Measurements from ENCODE around the gene OR5K4.

The OR5K4 gene, protein sequence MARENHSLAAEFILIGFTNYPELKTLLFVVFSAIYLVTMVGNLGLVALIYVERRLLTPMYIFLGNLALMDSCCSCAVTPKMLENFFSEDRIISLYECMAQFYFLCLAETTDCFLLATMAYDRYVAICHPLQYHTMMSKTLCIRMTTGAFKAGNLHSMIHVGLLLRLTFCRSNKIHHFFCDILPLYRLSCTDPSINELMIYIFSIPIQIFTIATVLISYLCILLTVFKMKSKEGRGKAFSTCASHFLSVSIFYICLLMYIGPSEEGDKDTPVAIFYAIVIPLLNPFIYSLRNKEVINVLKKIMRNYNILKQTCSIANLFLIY

DNA sequence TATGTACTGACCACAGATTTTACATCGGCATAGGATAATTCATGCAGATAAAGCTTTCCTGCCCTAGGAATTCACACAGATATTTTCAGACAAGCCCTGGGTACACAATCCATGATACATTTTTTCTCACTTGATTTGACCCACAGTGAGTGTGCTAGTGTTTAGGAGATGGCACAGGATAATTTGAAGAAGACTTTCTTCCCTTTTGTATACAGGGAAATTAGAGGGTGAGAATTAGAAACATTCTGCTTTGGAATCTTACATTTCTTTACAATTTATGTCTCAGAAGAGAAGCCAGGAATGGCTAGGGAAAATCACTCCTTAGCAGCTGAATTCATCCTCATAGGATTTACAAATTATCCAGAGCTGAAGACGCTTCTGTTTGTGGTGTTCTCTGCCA is at the start of gene OR5K4:
TSS of gene OR5K4 (plus strand) at position 301 of the 400 bp plus-strand sequence. CDS start at position 301, 0 bp downstream.
- Histone ChIP-seq H3K27ac (ENCODE audit: low read depth, low read length) (no peak within 1 kb of the TSS), H3K4me3 (ENCODE audit: low read depth in 1 of 2, low read length in 2 of 2) (no peak within 1 kb of the TSS), H3K4me1 (ENCODE audit: insufficient read depth, low read length) (no peaks in the 10 kb centered on the region), H3K36me3 (ENCODE audit: insufficient read depth, low read length) (no peaks in the 10 kb centered on the region), H3K27me3 (ENCODE audit: control insufficient read depth in 1 of 2, insufficient read depth in 2 of 2, low read length in 2 of 2) (no peaks in the 10 kb centered on the region), H3K9me3 (ENCODE audit: low read length) (no peaks in the 10 kb centered on the region), H3K9ac (ENCODE audit: low read length) (no peak within 1 kb of the TSS)

DNA sequence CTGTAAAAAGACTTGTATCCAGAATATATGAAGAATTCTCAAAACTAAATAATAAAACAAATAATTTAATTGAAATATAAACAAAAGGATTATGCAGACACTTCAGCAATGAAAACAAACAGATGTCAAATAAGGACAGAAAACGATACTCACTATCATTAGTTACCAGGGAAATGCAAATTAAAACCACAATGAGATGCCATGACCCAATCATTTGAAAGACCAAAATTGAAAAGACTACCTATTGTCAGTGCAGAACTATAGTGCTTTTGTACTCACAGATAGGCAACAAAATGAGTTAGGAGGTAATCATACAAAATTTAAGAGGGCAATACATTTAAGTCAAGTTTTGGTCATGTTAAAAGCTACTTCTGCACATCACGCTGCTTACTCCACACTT is 31.6 kb upstream of the OR5K4 start:
- Histone ChIP-seq H3K4me1 (ENCODE audit: insufficient read depth, low read length) (no peaks in the 10 kb centered on the region), H3K27ac (ENCODE audit: low read depth, low read length) (no peak overlapping the region), H3K9me3 (ENCODE audit: low read length) (no peaks in the 10 kb centered on the region), H3K27me3 (ENCODE audit: control insufficient read depth in 1 of 2, insufficient read depth in 2 of 2, low read length in 2 of 2) (no peaks in the 10 kb centered on the region), H3K36me3 (ENCODE audit: insufficient read depth, low read length) (no peaks in the 10 kb centered on the region), H3K9ac (ENCODE audit: low read length) (no peak overlapping the region), H3K4me3 (ENCODE audit: low read depth in 1 of 2, low read length in 2 of 2) (no peak overlapping the region)

DNA sequence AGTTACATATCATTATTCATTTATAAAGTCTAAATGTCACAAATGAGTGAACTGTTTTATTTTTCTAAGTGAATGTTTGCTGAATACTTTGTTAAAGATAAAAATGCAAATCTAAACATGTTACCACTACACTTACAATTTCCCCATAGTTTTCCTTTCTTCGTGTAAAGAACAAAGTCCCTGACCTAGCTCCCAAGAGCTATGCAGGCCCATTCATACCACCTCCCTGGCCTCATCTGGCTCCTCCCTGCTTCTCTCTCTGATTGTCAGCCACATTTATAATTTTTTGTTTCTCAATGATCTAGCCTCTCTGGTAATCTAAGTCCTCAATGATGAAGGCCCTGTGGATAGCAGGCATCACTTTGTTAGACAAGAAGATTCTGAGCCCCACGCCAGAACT is 31.0 kb upstream of the OR5K4 start:
- H3K9ac ChIP-seq (ENCODE audit: low read length), result no peak overlapping the region
- no peak overlapping the region for H3K27ac ChIP-seq (ENCODE audit: low read depth, low read length)
- no peaks in the 10 kb centered on the region for H3K4me1 ChIP-seq (ENCODE audit: insufficient read depth, low read length)
- H3K4me3 ChIP-seq (ENCODE audit: low read depth in 1 of 2, low read length in 2 of 2), result no peak overlapping the region
- H3K36me3 ChIP-seq (ENCODE audit: insufficient read depth, low read length), result no peaks in the 10 kb centered on the region
- no peaks in the 10 kb centered on the region for H3K9me3 ChIP-seq (ENCODE audit: low read length)
- no peaks in the 10 kb centered on the region for H3K27me3 ChIP-seq (ENCODE audit: control insufficient read depth in 1 of 2, insufficient read depth in 2 of 2, low read length in 2 of 2)

DNA sequence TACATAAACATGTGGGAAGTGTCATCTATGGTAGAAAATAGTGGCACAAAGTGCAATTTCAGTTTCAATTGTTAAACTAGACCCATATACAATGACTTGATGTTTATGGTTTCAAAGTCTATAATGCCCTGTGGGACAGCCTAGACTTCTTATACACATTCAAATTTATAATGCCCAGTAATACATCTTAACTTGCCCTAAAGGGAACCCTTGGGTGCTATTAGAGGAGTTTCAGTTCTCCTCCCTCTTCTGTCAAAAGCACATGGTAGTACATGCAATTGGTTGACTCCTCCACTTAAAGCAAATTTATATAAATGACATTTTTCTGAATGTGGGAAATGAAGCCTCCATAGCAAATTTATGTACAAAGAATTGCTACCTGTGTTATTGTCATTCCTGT is 30.2 kb upstream of the OR5K4 start:
- Histone ChIP-seq H3K27me3 (ENCODE audit: control insufficient read depth in 1 of 2, insufficient read depth in 2 of 2, low read length in 2 of 2) (no peaks in the 10 kb centered on the region), H3K9me3 (ENCODE audit: low read length) (no peaks in the 10 kb centered on the region), H3K9ac (ENCODE audit: low read length) (no peak overlapping the region)

DNA sequence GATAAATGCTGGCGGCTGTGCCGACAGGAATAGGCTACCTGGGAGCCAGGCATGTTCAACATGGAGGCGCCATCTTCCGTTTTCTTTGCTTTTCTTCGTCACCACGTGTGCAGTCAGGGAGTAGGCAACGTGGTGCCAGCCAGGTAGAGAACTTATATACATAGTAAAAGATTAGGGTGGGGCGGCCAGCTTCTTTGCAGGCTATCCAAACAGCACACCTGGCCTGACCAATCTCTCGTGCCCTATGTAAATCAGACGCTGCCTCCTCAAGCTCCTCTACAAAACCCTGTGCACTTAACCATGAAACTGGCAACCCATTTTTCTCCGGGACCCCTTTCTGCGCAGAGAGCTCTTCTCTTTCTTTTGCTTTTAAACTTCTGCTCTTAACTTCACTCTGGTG is 28.6 kb upstream of the OR5K4 start:
- no peaks in the 10 kb centered on the region for H3K9me3 ChIP-seq (ENCODE audit: low read length)

More for the DNA sequence above, 30.2 kb upstream of the OR5K4 start:
- H3K4me1 ChIP-seq (ENCODE audit: insufficient read depth, low read length), result no peaks in the 10 kb centered on the region
- H3K27ac ChIP-seq (ENCODE audit: low read depth, low read length), result no peak overlapping the region
- no peak overlapping the region for H3K4me3 ChIP-seq (ENCODE audit: low read depth in 1 of 2, low read length in 2 of 2)
- no peaks in the 10 kb centered on the region for H3K36me3 ChIP-seq (ENCODE audit: insufficient read depth, low read length)

DNA sequence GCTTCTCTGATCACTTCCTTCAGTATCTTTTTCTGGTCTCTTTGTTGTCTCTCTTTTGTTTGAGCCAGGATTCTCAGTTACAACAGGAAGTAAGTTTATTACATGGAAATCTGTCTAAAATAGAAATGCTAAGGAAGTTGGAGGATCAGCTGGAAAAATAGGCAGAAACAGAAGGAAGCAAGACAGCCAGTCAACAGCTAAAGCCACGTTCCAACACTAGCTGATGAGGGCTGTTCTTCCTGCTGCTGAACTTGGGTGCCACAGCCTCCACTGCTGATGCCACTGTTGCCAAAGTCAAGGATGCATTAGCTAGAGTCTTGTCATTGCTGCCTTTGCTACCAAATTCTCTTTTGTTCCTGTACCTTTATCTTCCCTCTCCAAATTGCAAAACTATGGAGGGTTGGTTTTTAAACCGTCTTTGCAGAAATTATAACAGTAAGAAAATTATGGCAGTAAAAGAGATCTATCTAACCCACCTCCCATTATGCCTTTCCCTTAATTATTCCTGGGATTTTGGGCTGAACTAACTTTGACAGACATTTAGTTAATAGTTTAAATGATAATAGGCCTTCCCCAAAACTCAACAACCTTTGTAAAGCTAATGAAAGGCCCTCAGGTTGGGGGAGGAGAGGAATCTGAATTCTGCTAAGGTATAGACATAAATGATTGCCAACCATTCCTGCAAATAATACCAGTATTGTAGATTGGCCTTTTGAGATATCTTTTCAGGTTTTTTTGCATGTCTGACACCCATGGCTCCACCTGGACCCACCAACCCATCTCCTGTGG is 27.4 kb upstream of the OR5K4 start:
- Histone ChIP-seq H3K27me3 (ENCODE audit: control insufficient read depth in 1 of 2, insufficient read depth in 2 of 2, low read length in 2 of 2) (no peaks in the 10 kb centered on the region), H3K4me1 (ENCODE audit: insufficient read depth, low read length) (no peaks in the 10 kb centered on the region), H3K36me3 (ENCODE audit: insufficient read depth, low read length) (no peaks in the 10 kb centered on the region), H3K27ac (ENCODE audit: low read depth, low read length) (no peak overlapping the region), H3K9ac (ENCODE audit: low read length) (no peak overlapping the region), H3K4me3 (ENCODE audit: low read depth in 1 of 2, low read length in 2 of 2) (no peak overlapping the region), H3K9me3 (ENCODE audit: low read length) (no peaks in the 10 kb centered on the region)

More for the DNA sequence above, 28.6 kb upstream of the OR5K4 start:
- no peaks in the 10 kb centered on the region for H3K27me3 ChIP-seq (ENCODE audit: control insufficient read depth in 1 of 2, insufficient read depth in 2 of 2, low read length in 2 of 2)
- H3K36me3 ChIP-seq (ENCODE audit: insufficient read depth, low read length), result no peaks in the 10 kb centered on the region
- no peak overlapping the region for H3K27ac ChIP-seq (ENCODE audit: low read depth, low read length)
- H3K4me3 ChIP-seq (ENCODE audit: low read depth in 1 of 2, low read length in 2 of 2), result no peak overlapping the region
- no peak overlapping the region for H3K9ac ChIP-seq (ENCODE audit: low read length)
- H3K4me1 ChIP-seq (ENCODE audit: insufficient read depth, low read length), result no peaks in the 10 kb centered on the region

DNA sequence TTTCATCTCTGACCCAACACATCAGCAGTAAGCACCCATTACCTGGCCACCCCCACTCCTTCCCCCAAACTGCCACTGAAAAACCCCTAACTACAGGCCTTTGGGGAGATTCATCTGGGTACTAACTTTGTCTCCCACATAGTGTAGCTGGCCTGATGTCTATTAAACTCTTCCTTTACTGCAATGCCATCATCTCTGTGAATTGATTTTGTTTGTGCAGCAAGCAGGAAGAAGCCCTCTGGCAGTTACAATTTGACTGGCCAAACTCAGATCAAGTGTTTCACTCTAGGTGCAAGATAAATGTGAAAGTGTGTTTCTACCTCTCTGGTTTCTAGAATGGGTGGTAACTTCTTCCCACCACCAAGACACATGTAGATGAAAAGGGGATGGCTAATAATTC is 26.7 kb upstream of the OR5K4 start:
- no peaks in the 10 kb centered on the region for H3K9me3 ChIP-seq (ENCODE audit: low read length)

DNA sequence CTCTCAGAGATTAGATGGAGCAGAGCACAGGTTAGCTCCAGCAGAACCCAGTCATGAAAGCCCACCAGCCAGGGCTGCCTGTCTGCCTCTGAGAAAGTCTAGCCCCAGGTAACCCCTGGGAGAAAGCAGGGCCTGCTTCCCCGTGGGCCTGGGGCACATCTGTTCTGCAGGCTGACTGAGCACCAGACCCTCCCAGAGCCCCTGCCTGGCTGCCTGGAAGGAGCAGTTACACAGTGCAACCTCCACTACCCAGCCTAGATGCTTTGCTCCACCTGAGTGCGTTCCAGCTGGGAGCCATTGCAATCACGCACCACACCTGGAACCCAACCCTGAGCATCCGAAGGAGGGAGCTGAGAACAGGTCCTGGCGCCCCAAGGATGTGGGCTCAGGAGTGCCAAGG is 24.7 kb upstream of the OR5K4 start:
- no peaks in the 10 kb centered on the region for H3K27me3 ChIP-seq (ENCODE audit: control insufficient read depth in 1 of 2, insufficient read depth in 2 of 2, low read length in 2 of 2)
- no peak overlapping the region for H3K27ac ChIP-seq (ENCODE audit: low read depth, low read length)
- no peak overlapping the region for H3K4me3 ChIP-seq (ENCODE audit: low read depth in 1 of 2, low read length in 2 of 2)
- no peaks in the 10 kb centered on the region for H3K4me1 ChIP-seq (ENCODE audit: insufficient read depth, low read length)
- no peaks in the 10 kb centered on the region for H3K9me3 ChIP-seq (ENCODE audit: low read length)
- no peak overlapping the region for H3K9ac ChIP-seq (ENCODE audit: low read length)
- no peaks in the 10 kb centered on the region for H3K36me3 ChIP-seq (ENCODE audit: insufficient read depth, low read length)

More for the DNA sequence above, 26.7 kb upstream of the OR5K4 start:
- Histone ChIP-seq H3K4me3 (ENCODE audit: low read depth in 1 of 2, low read length in 2 of 2) (no peak overlapping the region), H3K27ac (ENCODE audit: low read depth, low read length) (no peak overlapping the region), H3K4me1 (ENCODE audit: insufficient read depth, low read length) (no peaks in the 10 kb centered on the region), H3K27me3 (ENCODE audit: control insufficient read depth in 1 of 2, insufficient read depth in 2 of 2, low read length in 2 of 2) (no peaks in the 10 kb centered on the region), H3K36me3 (ENCODE audit: insufficient read depth, low read length) (no peaks in the 10 kb centered on the region), H3K9ac (ENCODE audit: low read length) (no peak overlapping the region)

DNA sequence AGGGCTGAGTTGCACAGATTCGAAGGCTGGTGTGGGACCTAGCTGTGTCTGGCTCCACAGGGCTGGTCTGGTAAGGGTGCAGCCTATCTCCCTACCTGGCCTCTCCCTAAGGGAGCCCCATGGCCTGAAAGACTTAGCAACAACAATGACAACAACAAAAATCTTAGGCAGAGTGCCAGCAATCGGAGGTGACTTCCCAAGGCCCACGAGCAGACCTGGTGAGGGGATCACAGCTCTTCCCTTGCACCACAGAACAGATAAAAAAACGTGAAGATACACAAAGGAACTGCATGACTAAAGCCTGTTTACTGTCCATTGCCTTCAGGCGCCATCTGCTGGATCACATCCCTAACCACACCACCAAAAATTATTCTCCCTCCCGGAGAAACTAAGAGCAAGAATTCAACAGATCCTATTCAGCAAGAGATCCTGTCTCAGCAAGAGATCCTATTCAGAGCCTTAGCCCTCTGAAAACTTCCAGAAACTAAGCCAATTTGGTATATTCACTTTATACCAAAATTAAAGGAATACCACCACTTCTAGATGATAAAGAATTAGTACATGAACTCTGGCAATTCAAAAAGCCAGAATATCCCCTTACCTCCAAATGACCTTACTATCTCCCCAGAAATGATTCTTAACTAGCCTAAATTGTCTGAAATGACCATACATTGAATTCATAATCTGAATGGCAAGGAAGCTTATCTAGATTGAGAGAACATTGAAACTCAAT is 24.1 kb upstream of the OR5K4 start:
- no peaks in the 10 kb centered on the region for H3K36me3 ChIP-seq (ENCODE audit: insufficient read depth, low read length)
- no peak overlapping the region for H3K4me3 ChIP-seq (ENCODE audit: low read depth in 1 of 2, low read length in 2 of 2)
- H3K27me3 ChIP-seq (ENCODE audit: control insufficient read depth in 1 of 2, insufficient read depth in 2 of 2, low read length in 2 of 2), result no peaks in the 10 kb centered on the region
- H3K4me1 ChIP-seq (ENCODE audit: insufficient read depth, low read length), result no peaks in the 10 kb centered on the region
- no peaks in the 10 kb centered on the region for H3K9me3 ChIP-seq (ENCODE audit: low read length)
- H3K27ac ChIP-seq (ENCODE audit: low read depth, low read length), result no peak overlapping the region
- no peak overlapping the region for H3K9ac ChIP-seq (ENCODE audit: low read length)

DNA sequence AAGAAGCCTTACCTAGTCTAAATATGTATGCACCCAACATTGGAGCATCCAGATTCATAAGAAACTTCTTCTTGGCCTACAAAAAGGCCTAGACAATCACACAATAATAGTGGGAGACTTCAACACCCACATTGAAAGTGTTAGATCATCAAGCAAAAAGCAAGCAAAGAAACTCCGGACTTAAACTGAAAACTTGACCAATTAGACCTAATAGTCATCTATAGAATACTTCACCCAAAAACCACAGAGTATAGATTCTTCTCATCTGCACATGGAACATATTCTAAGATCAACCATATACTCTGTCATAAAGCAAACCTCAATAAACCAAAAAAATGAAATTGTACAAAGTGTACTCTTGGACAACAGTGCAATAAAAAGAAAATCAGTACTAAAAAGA is 22.3 kb upstream of the OR5K4 start:
- Histone ChIP-seq H3K4me3 (ENCODE audit: low read depth in 1 of 2, low read length in 2 of 2) (no peak overlapping the region), H3K27ac (ENCODE audit: low read depth, low read length) (no peak overlapping the region), H3K9me3 (ENCODE audit: low read length) (no peaks in the 10 kb centered on the region), H3K27me3 (ENCODE audit: control insufficient read depth in 1 of 2, insufficient read depth in 2 of 2, low read length in 2 of 2) (no peaks in the 10 kb centered on the region), H3K9ac (ENCODE audit: low read length) (no peak overlapping the region), H3K4me1 (ENCODE audit: insufficient read depth, low read length) (no peaks in the 10 kb centered on the region), H3K36me3 (ENCODE audit: insufficient read depth, low read length) (no peaks in the 10 kb centered on the region)

DNA sequence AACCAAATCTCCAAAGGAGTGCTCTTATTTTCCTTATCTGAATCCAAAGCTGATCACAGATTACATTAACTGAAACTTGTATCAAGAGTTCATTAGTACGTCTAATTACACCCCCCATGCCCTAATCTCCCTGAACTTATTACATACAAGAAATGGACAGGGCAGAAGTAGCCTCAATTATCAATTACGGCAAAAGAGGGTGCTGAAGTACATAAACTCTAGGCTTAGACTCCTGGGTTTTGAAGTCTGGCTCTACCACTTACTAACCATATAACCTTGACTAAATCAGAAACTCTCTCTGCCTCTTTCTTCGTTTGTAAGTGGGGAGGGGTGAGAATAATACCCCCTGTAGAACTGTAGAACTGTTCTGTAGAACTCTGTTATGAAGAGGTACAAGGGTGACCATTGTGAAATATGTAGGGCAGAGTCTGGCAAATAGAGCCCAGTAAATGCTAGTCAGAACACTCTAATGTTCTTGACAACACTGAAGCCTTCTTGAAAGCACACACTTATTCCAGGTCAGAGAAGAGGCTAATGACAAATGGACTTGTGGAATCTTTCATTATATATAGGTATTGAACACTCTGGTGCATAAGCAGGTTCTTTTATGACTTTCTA is 19.6 kb upstream of the OR5K4 start:
- no peaks in the 10 kb centered on the region for H3K36me3 ChIP-seq (ENCODE audit: insufficient read depth, low read length)
- H3K4me3 ChIP-seq (ENCODE audit: low read depth in 1 of 2, low read length in 2 of 2), result no peak overlapping the region
- no peak overlapping the region for H3K9ac ChIP-seq (ENCODE audit: low read length)
- H3K9me3 ChIP-seq (ENCODE audit: low read length), result no peaks in the 10 kb centered on the region
- no peak overlapping the region for H3K27ac ChIP-seq (ENCODE audit: low read depth, low read length)
- H3K4me1 ChIP-seq (ENCODE audit: insufficient read depth, low read length), result no peaks in the 10 kb centered on the region
- no peaks in the 10 kb centered on the region for H3K27me3 ChIP-seq (ENCODE audit: control insufficient read depth in 1 of 2, insufficient read depth in 2 of 2, low read length in 2 of 2)
